DOHH2 (cell line): ENCODE data around the gene CCDC137.

ENCODE experiments used
- H3F3A ChIP-seq: fragments of 200-600 bp; sonication (generic), shearing (Covaris generic); 2 replicates; pipeline ENCODE4 v1.6.0; 2016; ENCODE audit warnings: antibody characterized with exemption, mild to moderate bottlenecking; ENCODE audit not compliant: control insufficient read depth, insufficient read depth
- H3K27ac ChIP-seq: fragments of 200-600 bp; sonication (generic); 2 replicates; pipeline ENCODE4 v1.5.1; 2014; ENCODE audit warnings: low read depth, mild to moderate bottlenecking, low read length, moderate library complexity
- H3K27me3 ChIP-seq: fragments of 200-600 bp; sonication (generic); 2 replicates; pipeline ENCODE4 v1.6.1; 2014; ENCODE audit warnings: mild to moderate bottlenecking, low read length, mixed read lengths; ENCODE audit not compliant: control insufficient read depth
- H3K36me3 ChIP-seq: fragments of 200-600 bp; sonication (generic); 2 replicates; pipeline ENCODE4 v1.6.1; 2014; ENCODE audit warnings: mild to moderate bottlenecking, low read length, moderate library complexity, mixed read lengths; ENCODE audit not compliant: control insufficient read depth
- H3K4me1 ChIP-seq: fragments of 200-600 bp; sonication (generic); 2 replicates; pipeline ENCODE4 v1.6.1; 2014; ENCODE audit warnings: mild to moderate bottlenecking, low read length, mixed read lengths; ENCODE audit not compliant: control insufficient read depth
- H3K4me2 ChIP-seq: fragments of 200-600 bp; sonication (generic); 2 replicates; pipeline ENCODE4 v1.6.0; 2014; ENCODE audit warnings: mild to moderate bottlenecking, low read length, moderate library complexity
- H3K4me3 ChIP-seq: fragments of 200-600 bp; sonication (generic); 2 replicates; pipeline ENCODE4 v1.5.1; 2014; ENCODE audit warnings: mild to moderate bottlenecking, low read length, mixed read lengths
- H3K79me2 ChIP-seq: fragments of 200-600 bp; sonication (generic); 2 replicates; pipeline ENCODE4 v1.6.1; 2014; ENCODE audit warnings: mild to moderate bottlenecking, low read length, mixed read lengths; ENCODE audit not compliant: control insufficient read depth
- H3K9me2 ChIP-seq: fragments of 200-600 bp; sonication (generic); replicated peaks from 2 replicates; pipeline ENCODE4 v1.6.1; 2014; ENCODE audit warnings: mild to moderate bottlenecking, low read length, mixed read lengths; ENCODE audit not compliant: control insufficient read depth
- H3K9me3 ChIP-seq: fragments of 200-600 bp; sonication (generic); 2 replicates; pipeline ENCODE4 v1.6.1; 2014; ENCODE audit warnings: antibody characterized with exemption, low read length, mixed read lengths; ENCODE audit not compliant: control insufficient read depth, insufficient read depth
- H4K20me1 ChIP-seq: fragments of 200-600 bp; sonication (generic); 2 replicates; pipeline ENCODE4 v1.6.0; 2014; ENCODE audit warnings: low read depth, mild to moderate bottlenecking, antibody characterized with exemption, low read length, moderate library complexity; ENCODE audit not compliant: control insufficient read depth, insufficient read depth
- EZH2phosphoT487 ChIP-seq: fragments of 200-600 bp; sonication (generic); IDR thresholded peaks from 2 replicates; pipeline ENCODE4 v1.6.1; 2017; ENCODE audit warnings: borderline replicate concordance, mild to moderate bottlenecking, antibody characterized with exemption, low read length, moderate library complexity, mixed read lengths
- TF ChIP-seq, protein P1 (sequence below): fragments of 200-600 bp; sonication (generic); IDR thresholded peaks from one replicate; pipeline ENCODE4 v1.5.1; 2014; ENCODE audit warnings: antibody characterized with exemption, mild to moderate bottlenecking, low read depth, low read length; ENCODE audit not compliant: poor library complexity, severe bottlenecking

The CCDC137 gene

DNA sequence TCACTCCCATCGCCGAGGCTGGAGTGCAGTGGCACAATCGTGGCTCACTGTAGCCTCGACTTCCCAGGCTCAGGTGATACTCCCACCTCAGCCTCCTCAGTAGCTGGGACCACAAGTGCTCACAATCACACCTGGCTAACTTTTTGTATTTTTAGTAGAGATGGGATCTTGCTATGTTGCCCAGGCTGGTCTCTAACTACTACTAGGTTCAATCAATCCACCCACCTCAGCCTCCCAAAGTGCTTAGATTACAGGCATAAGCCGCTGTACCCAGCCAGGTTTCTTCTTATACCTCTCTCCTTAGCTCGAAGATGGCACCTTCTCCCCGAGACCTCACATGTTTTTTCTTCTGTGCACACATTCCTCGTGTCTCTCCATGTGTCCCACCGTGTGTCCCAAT, 26.5 kb upstream of the CCDC137 start:
- Histone ChIP-seq H3K9me2 (no peaks in the 10 kb centered on the region), H3K9me3 (no peaks in the 10 kb centered on the region), H3K27me3 (no peaks in the 10 kb centered on the region), H3K4me1 (peaks cover 11% of the 10 kb centered on the region), H3K79me2 (peaks cover 18% of the 10 kb centered on the region), H4K20me1 (no peaks in the 10 kb centered on the region), H3K4me3 (no peak overlapping the region), H3K4me2 (no peak overlapping the region), H3K36me3 (peaks cover 7% of the 10 kb centered on the region), H3F3A (peaks cover 6% of the 10 kb centered on the region; the same call in 1 of the 2 replicates), H3K27ac (no peak overlapping the region)
- TF ChIP-seq EZH2phosphoT487 = no peak
- TF ChIP-seq, protein P1, sequence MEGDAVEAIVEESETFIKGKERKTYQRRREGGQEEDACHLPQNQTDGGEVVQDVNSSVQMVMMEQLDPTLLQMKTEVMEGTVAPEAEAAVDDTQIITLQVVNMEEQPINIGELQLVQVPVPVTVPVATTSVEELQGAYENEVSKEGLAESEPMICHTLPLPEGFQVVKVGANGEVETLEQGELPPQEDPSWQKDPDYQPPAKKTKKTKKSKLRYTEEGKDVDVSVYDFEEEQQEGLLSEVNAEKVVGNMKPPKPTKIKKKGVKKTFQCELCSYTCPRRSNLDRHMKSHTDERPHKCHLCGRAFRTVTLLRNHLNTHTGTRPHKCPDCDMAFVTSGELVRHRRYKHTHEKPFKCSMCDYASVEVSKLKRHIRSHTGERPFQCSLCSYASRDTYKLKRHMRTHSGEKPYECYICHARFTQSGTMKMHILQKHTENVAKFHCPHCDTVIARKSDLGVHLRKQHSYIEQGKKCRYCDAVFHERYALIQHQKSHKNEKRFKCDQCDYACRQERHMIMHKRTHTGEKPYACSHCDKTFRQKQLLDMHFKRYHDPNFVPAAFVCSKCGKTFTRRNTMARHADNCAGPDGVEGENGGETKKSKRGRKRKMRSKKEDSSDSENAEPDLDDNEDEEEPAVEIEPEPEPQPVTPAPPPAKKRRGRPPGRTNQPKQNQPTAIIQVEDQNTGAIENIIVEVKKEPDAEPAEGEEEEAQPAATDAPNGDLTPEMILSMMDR = no peak

DNA sequence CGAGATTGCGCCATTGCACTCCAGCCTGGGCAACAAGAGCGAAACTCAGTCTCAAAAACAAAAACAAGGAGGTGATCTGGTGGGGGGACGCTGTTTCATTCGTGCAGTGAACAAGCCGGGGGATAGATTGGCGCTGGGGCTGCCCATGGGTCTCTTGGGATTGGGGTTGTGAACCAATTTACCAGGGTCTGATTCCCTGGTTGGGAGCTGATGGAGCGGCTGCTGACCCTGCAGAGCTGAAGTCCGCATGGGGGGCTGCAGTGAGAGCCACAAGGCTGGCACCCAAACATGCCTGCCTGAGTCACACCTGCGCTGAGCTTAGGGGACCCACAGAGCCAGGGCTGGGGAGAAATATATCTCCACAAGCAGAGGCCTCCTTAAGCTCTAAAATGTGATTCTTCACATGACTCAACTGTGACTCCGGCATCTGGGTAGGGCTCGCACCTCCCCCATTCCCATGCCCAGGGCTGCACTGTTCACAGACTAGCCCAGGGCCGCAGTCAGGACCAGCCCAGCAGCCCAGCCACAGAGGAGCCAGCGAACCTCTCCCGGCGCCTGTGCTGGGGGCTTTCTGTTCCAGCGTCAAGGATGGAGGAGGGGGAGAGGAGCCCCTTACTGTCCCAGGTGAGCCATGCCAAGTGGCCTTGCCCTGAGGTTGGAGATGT, 24.6 kb upstream of the CCDC137 start:
- no peak for TF ChIP-seq EZH2phosphoT487
- TF ChIP-seq, protein P1 = no peak
- Histone ChIP-seq H3F3A (no peaks in the 10 kb centered on the region), H3K79me2 (no peaks in the 10 kb centered on the region), H4K20me1 (no peaks in the 10 kb centered on the region), H3K4me3 (no peak overlapping the region), H3K9me2 (no peaks in the 10 kb centered on the region), H3K4me1 (peaks cover 4% of the 10 kb centered on the region; the same call in 1 of the 2 replicates), H3K27ac (no peak overlapping the region), H3K9me3 (no peaks in the 10 kb centered on the region), H3K4me2 (no peak overlapping the region), H3K27me3 (no peaks in the 10 kb centered on the region), H3K36me3 (no peaks in the 10 kb centered on the region)

DNA sequence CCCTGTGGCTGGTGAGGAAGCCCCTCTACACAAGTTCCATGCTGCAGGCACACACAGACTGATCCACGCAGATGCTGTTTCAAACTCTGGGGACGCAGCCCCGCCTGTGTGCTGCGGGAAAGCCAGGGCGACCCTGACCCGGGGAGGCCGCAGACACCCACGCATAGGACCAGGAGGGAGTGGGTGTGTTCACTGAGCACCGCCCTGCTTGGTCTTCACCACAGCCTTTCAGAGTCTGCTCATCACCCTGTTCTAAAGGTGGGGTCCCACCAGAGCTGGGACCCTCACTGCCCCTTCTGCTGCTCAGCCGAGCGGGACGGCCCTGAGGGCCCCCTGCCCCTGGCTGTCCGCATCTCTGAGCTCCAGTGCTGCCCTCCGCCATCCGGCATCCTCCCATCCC, 22.0 kb upstream of the CCDC137 start:
- Histone ChIP-seq H3K27me3 (no peaks in the 10 kb centered on the region), H3K4me3 (no peak overlapping the region), H3K27ac (no peak overlapping the region), H3K9me3 (no peaks in the 10 kb centered on the region), H3K4me2 (no peak overlapping the region), H3K9me2 (no peaks in the 10 kb centered on the region), H3F3A (no peaks in the 10 kb centered on the region), H3K36me3 (no peaks in the 10 kb centered on the region), H3K4me1 (no peaks in the 10 kb centered on the region), H4K20me1 (no peaks in the 10 kb centered on the region), H3K79me2 (no peaks in the 10 kb centered on the region)
- TF ChIP-seq EZH2phosphoT487 = no peak
- TF ChIP-seq, protein P1 = no peak
